RWPE1 (cell line): ENCODE measurements around the gene NIPAL4.

ENCODE experiments used
- CTCF ChIA-PET: fragments of 350-600 bp; sonication (Branson Sonifier 250); formaldehyde crosslinking; extraction: SDS; loops from one replicate; lab custom pipeline; 2021; lab: Yijun Ruan, JAX
- POLR2A ChIA-PET: fragments of 400-600 bp; formaldehyde crosslinking; extraction: SDS; loops from one replicate; lab custom pipeline; 2020; ENCODE audit warnings: antibody characterized with exemption; ENCODE audit not compliant: low non-redundant PET; lab: Yijun Ruan, JAX
- DNase-seq: peaks from one replicate; pipeline ENCODE4 v3.0.0; 2012; ENCODE audit warnings: low spot score
- H3K27ac ChIP-seq: fragments of 450-650 bp; 2 replicates; pipeline ENCODE4 v1.5.1; 2017
- CTCF ChIP-seq: fragments of 450-650 bp; conservative IDR thresholded peaks from 2 replicates; pipeline ENCODE4 v1.5.1; 2017; ENCODE audit warnings: low read depth, mild to moderate bottlenecking

The NIPAL4 gene

GRCh38 chr5:157469073-157469472, 9.1 kb downstream of the NIPAL4 start:
- no peak for DNase-seq
- TF ChIP-seq CTCF = no peak
- POLR2A ChIA-PET = no interaction called here
- no peak overlapping the region for H3K27ac ChIP-seq
- CTCF ChIA-PET = interaction anchor here (0.8 to 1.1 kb wide), 2 partner anchors 9 to 1018 kb away, joined by 3 read pairs; partner anchors contain the start of gene NIPAL4

GRCh38 chr5:157469687-157470086, 9.7 kb downstream of the NIPAL4 start:
- TF ChIP-seq CTCF = no peak
- CTCF ChIA-PET = interaction anchor here (1.1 to 2.9 kb wide), 2 partner anchors 9 to 141 kb away, joined by 3 to 15 read pairs; partner anchors contain the start of gene NIPAL4
- DNase-seq = no peak
- POLR2A ChIA-PET = no interaction called here
- no peak overlapping the region for H3K27ac ChIP-seq

DNA sequence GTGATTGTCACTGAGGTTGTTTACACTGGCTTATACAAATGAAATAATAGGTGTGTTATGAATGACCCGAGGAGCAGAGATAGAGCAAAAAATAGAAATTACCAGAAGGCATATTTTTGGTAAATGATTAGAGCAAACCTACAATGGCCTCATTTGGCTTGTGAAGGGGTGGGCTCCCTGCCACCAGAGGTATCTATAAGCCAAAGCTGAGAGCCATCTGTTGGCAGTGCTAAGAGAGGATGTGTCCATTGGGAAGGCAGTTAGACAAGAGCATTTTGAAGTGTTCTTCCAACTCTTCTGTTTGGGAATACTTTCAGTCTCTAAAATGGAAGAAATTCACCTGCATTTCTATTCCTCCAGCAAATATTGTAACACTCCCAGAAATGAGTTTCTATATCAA, 10.6 kb downstream of the NIPAL4 start:
- DNase-seq = no peak
- ChIA-PET CTCF (interaction anchor here (0.6 to 2.9 kb wide), 6 partner anchors 10 to 226 kb away, joined by 3 to 22 read pairs (median 6); no protein-coding TSS in a partner anchor), POLR2A (interaction anchor here (0.7 kb wide), 1 partner anchor 141 kb away, joined by 3 read pairs; no protein-coding TSS in a partner anchor)
- H3K27ac ChIP-seq = no peak overlapping the region
- no peak for TF ChIP-seq CTCF

GRCh38 chr5:157471709-157472108, 11.7 kb downstream of the NIPAL4 start:
- ChIA-PET POLR2A (no interaction called here), CTCF (interaction anchor here (0.6 to 2.9 kb wide), 16 partner anchors 8 to 524 kb away, joined by 3 to 22 read pairs (median 3); no protein-coding TSS in a partner anchor)
- TF ChIP-seq CTCF = peak; percentile 76
- DNase-seq = peak; percentile 48
- H3K27ac ChIP-seq = no peak overlapping the region

GRCh38 chr5:157473383-157474320, 13.6 kb downstream of the NIPAL4 start:
- POLR2A ChIA-PET = no interaction called here
- CTCF ChIA-PET = interaction anchor here (0.5 to 2.4 kb wide), 7 partner anchors 13 to 244 kb away, joined by 3 to 10 read pairs (median 3); no protein-coding TSS in a partner anchor
- no peak overlapping the region for H3K27ac ChIP-seq
- TF ChIP-seq CTCF = no peak
- no peak for DNase-seq

DNA sequence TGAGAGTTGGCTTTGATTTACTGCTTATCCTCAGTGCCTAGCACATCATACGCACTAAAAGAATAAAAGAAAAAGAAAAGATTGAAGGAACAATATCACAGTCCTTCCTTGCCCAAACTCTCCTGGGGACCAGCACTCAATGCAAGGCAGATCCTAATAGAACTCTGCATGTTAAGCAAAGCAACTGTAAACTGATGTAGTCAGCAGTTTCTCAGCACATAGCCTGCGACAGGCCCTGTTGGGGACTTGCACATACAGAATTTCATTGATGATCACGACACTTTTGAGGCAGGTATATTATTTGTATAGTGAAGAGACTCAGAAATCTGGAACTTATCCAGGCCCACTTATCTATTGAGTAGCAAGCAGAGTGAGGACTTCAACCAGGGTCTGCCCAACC, 15.4 kb downstream of the NIPAL4 start:
- CTCF ChIA-PET = interaction anchor here (0.6 to 2.4 kb wide), 3 partner anchors 102 to 1740 kb away, joined by 5 to 10 read pairs (median 6); no protein-coding TSS in a partner anchor
- POLR2A ChIA-PET = no interaction called here
- no peak for DNase-seq
- H3K27ac ChIP-seq = no peak overlapping the region
- TF ChIP-seq CTCF = no peak
